Right lobe of liver (tissue), 4 donors: ENCODE results near the gene NAV2.

Experiments used
- POLR2A ChIP-seq: fragments of 450-650 bp; IDR thresholded peaks from one replicate; pipeline ENCODE4 v1.6.1; 2017; ENCODE audit warnings: antibody characterized with exemption, mild to moderate bottlenecking
- TF ChIP-seq, protein P1 (sequence below), 4 donors: fragments of 200-600 bp in 3 of 4; fragments of 450-650 bp in 1 of 4; IDR thresholded peaks; one replicate each; pipeline versions ENCODE4 v1.5.1 to v1.8.0; 2016 to 2022; ENCODE audit warnings: antibody characterized with exemption in 4 of 4, mild to moderate bottlenecking in 2 of 4
- donor health status: DM: no; HTN: no; CAD: no.
- donor health status: DM: no; HTN: no; CAD: no.
- donor health status: DM: no; HTN: yes; CAD: no.

DNA sequence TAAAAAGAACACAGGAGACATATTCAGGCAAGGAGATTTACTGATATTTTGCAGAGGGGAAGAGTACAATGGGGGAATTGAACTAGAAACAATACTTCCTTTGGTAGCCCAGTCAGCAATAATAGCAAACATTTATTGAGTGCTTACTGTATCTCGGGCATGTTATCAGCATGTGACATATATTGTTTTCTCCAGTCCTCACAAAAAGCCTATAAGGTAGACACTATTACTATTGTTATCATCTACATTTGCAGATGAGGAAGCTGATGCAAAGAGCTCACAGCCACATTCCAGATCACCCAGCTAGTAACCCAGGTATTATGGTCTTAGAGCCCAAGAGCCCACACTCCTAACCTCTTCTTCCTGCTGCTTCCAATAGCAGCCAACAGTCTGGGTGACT lies 27.9 kb downstream of the NAV2 start:
- no peak for TF ChIP-seq POLR2A
- TF ChIP-seq, protein P1, sequence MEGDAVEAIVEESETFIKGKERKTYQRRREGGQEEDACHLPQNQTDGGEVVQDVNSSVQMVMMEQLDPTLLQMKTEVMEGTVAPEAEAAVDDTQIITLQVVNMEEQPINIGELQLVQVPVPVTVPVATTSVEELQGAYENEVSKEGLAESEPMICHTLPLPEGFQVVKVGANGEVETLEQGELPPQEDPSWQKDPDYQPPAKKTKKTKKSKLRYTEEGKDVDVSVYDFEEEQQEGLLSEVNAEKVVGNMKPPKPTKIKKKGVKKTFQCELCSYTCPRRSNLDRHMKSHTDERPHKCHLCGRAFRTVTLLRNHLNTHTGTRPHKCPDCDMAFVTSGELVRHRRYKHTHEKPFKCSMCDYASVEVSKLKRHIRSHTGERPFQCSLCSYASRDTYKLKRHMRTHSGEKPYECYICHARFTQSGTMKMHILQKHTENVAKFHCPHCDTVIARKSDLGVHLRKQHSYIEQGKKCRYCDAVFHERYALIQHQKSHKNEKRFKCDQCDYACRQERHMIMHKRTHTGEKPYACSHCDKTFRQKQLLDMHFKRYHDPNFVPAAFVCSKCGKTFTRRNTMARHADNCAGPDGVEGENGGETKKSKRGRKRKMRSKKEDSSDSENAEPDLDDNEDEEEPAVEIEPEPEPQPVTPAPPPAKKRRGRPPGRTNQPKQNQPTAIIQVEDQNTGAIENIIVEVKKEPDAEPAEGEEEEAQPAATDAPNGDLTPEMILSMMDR (IDR thresholded peaks at IDR 0.05): no peak
